Measurements from ENCODE around the gene GPR107.
"Not testable (repeated sequence)": the region's sequence is repeated elsewhere in the genome, so short reads cannot be mapped to it uniquely, and the experiment has no call there.

GPR107 gene

DNA sequence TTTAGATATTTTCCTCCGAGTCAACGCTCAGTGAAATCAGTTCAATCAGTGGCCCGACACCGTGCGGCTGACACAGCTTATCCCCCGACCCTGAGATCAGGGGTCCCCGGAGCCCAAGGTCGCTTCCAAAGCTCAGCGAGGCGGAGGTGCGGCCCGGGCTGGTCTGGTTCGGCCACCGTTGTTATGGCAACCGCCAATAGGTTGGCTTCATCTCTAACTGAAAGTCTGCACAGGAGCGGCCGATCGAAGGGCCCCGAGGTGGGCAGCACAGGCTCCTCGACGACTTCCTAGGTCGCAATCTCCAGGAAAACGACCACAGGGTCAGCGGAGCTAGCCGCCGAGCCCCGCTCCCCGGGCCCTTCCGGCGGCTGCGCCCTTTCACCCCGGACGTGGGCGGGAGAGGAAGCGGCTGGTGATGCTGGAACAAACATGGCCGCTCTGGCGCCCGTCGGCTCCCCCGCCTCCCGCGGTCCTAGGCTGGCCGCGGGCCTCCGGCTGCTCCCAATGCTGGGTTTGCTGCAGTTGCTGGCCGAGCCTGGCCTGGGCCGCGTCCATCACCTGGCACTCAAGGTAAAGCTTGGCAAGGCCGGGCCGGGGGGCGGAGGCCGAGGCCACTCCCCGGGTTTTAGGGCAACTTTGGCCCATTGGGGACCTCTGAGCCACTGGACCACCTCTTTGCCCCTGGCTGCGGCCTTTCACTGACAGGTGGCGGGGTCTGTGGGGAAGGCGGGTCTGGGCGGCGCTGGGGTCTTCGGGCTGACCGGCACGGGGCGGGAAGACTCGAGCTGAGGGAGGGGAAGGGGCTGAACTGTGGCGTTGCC lies at the start of gene GPR107:
TSS of gene GPR107 (plus strand) at position 403 of the 821 bp plus-strand sequence. CDS start at position 430, 27 bp downstream.
- peak; percentile 88 for DNase-seq (ENCODE audit: low spot score)

GRCh38 chr9:130003943-130004552 lies 49.7 kb upstream of the GPR107 start:
- no peak for DNase-seq (ENCODE audit: low spot score)

GRCh38 chr9:130006952-130007351 lies 46.8 kb upstream of the GPR107 start:
- not testable (repeated sequence) for DNase-seq (ENCODE audit: low spot score)

DNA sequence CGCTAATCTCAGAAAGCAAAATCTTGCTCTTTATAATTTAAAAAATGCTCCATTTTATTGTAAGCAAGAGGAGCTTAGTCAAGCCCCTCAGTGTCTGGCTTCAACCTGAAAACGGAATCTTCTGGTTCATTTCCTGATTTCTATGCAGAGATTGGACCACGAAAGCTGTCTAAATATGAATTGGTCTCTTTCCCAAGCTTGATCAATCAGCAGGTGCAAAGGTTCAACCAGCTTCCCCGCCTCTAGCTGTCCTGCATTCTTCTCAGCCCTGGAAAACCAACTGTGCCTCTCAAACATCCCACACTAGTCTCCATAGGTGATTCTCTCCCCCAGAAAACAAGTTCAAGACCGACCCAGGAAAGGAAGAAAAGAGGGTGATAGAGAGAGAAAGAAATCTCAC lies 45.2 kb upstream of the GPR107 start:
- no peak for DNase-seq (ENCODE audit: low spot score)

GRCh38 chr9:130009546-130009945 lies 44.2 kb upstream of the GPR107 start:
- not testable (repeated sequence) for DNase-seq (ENCODE audit: low spot score)

DNA sequence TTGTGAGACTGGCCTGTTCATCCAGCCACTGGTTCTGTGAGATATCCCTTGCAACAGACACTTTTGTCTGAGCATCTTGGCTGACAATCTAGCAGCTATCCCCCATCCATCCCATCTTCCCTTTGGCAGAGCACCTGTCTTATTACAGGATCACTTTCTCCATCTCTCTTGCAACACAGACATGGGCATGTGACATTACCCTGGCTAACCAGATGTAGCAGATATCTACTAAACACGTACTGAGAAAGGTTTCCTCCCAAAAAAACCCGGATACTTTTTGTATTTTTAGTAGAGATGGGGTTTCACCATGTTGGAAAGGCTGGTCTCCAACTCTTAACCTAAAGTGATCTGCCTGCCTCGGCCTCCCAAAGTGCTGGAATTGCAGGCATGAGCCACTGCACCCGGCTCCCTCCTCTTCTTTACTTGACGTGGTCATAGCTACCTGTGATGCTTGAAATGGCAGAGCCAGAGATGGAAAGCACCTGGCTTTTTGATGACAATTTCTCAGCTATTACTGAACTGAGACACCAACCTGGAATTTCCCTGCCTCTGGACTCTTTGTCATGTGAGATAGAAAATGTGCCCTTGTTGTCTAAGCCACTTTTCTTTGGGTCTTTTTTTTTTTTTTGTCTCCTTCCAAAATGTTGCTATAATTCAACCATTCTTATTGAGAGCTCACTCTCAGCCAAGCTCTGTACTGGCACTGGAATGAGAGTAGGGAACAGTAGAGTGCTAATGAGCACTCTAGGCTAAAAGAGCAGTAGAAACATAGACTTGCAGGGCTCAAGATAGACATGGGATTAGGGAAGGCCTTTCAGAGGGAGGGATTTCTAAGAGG lies 43.3 kb upstream of the GPR107 start:
- no peak for DNase-seq (ENCODE audit: low spot score)

GRCh38 chr9:130013326-130013725 lies 40.4 kb upstream of the GPR107 start:
- no peak for DNase-seq (ENCODE audit: low spot score)

- no peak for DNase-seq (ENCODE audit: low spot score)
Measured at GRCh38 chr9:130015353-130016019, 38.2 kb upstream of the GPR107 start.

GRCh38 chr9:130017076-130017475 lies 36.6 kb upstream of the GPR107 start:
- DNase-seq (ENCODE audit: low spot score), result no peak

DNA sequence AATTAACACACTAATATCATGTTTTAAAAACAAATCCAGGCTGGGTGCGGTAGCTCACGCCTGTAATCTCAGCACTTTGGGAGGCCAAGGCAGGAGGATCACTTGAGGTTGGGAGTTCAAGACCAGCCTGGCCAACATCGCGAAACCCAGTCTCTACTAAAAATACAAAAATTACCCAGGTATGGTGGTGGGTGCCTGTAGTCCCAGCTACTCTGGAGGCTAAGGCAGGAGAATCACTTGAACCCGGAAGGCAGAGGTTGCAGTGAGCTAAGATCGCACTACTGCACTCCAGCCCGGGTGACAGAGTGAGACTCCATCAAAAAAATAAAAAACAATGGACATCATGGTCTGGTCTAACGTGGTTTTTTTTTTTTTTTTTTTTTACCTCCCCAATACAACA lies 36.2 kb upstream of the GPR107 start:
- DNase-seq (ENCODE audit: low spot score), result not testable (repeated sequence)

- DNase-seq (ENCODE audit: low spot score), result no peak
Measured at GRCh38 chr9:130018265-130018664, 35.4 kb upstream of the GPR107 start.

DNA sequence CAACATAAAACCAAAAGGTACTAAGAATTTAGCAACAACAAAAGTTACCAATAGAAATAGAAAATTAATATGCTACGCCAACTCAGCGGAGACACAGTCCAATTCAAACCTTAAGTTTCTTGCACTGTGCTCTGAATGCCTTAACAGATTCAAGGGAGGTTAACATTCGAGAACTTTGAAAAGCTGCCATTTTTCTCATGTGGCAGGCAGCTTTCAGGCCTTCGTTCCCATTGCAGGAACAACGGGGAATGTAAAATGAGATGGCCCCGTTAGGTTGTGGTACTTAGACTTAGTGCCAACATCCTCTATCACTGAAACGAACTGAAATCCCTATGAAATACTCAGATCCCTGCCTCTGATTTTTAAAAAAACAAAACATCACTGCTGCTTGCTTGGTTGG lies 33.1 kb upstream of the GPR107 start:
- no peak for DNase-seq (ENCODE audit: low spot score)

DNA sequence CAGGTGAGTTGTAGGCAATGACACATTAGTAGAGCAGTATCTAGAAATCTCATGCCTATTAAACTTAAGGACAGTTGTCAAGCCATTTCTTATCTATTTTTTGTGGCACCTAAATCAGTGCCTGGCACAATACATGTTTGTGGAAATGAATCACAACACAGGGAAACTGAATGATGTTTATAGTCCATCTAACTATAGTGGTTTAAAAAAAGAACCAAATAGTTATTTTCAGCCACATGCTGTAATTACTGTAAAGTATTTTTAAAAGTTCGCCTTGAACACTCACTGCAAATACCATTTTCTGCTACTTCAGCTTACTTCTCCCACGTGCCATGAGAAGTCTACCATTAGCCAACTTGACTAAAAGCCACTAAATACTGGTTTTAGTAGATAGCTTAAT lies 32.6 kb upstream of the GPR107 start:
- DNase-seq (ENCODE audit: low spot score), result no peak

GRCh38 chr9:130021842-130022241 lies 31.9 kb upstream of the GPR107 start:
- DNase-seq (ENCODE audit: low spot score), result not testable (repeated sequence)

- DNase-seq (ENCODE audit: low spot score), result no peak
Measured at GRCh38 chr9:130022566-130023143, 31.1 kb upstream of the GPR107 start.

GRCh38 chr9:130023144-130023787 lies 30.4 kb upstream of the GPR107 start:
- DNase-seq (ENCODE audit: low spot score), result no peak

- DNase-seq (ENCODE audit: low spot score), result no peak
Measured at GRCh38 chr9:130023994-130024596, 29.6 kb upstream of the GPR107 start.

DNA sequence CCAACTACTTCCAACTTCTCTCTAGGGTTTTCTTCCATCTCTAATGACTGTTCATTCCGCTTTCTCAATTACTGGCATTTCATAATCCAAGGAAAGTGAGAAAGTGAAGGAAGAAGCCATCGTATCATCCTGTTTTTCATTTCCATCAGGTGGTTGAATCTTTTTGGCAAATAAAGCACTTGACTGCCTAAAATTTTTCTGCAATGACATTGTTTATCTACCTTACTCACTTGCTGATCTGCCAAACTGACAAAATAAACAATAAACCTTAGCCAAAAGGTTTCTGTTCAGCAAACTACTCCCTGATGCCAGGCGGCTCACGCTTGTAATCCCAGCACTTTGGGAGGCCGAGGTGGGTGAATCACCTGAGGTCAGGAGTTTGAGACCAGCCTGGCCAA lies 29.1 kb upstream of the GPR107 start:
- DNase-seq (ENCODE audit: low spot score), result no peak

GRCh38 chr9:130026583-130027340 lies 26.9 kb upstream of the GPR107 start:
- no peak for DNase-seq (ENCODE audit: low spot score)

All from ecto neural progenitor cell (in vitro differentiated cells).